HepG2 (cell line): ENCODE data around the gene SOCS3. TPM values are rescaled to one million over a fixed set of nuclear protein-coding genes. Genes with fewer than 3 reads are reported as not detected.

Experiments
- CREB1 ChIP-seq, 2 experiments: fragments of 450-650 bp in 1 of 2; IDR thresholded peaks; 2 replicates each; pipeline ENCODE4 v1.6.1; 2016 to 2017; ENCODE audit warnings: control low read depth in 1 of 2, mild to moderate bottlenecking in 1 of 2, missing compliant biosample characterization in 1 of 2, missing genetic modification characterization in 1 of 2
- KDM2A ChIP-seq: sonication (generic); formaldehyde crosslinking; IDR thresholded peaks from 2 replicates; pipeline ENCODE4 v1.4.0; 2020; ENCODE audit warnings: low read depth, missing genetic modification reagents, borderline replicate concordance
- MAX ChIP-seq: IDR thresholded peaks from 2 replicates; pipeline ENCODE4 v1.6.1; 2012; ENCODE audit warnings: inconsistent platforms
- MEF2D ChIP-seq: sonication (generic); formaldehyde crosslinking; IDR thresholded peaks from 2 replicates; pipeline ENCODE4 v1.5.1; 2020; ENCODE audit warnings: mild to moderate bottlenecking, missing genetic modification reagents
- PAXIP1 ChIP-seq: sonication (generic); formaldehyde crosslinking; conservative IDR thresholded peaks from 2 replicates; pipeline ENCODE4 v1.4.0; 2020; ENCODE audit warnings: mild to moderate bottlenecking, missing genetic modification reagents, moderate library complexity
- SOX6 ChIP-seq, 2 experiments: fragments of 450-650 bp in 1 of 2; sonication (generic) in 1 of 2; formaldehyde crosslinking in 1 of 2; IDR thresholded peaks; 2 replicates each; pipeline versions ENCODE4 v1.4.0 to v1.6.1; 2017 to 2020; ENCODE audit warnings: antibody characterized with exemption in 1 of 2, mild to moderate bottlenecking in 1 of 2, missing genetic modification reagents in 1 of 2
- YEATS2 ChIP-seq: sonication (generic); formaldehyde crosslinking; IDR thresholded peaks from 2 replicates; pipeline ENCODE4 v1.4.0; 2020; ENCODE audit warnings: missing genetic modification reagents, borderline replicate concordance
- ZNF331 ChIP-seq: sonication (generic); formaldehyde crosslinking; IDR thresholded peaks from 2 replicates; pipeline ENCODE4 v1.4.0; 2020; ENCODE audit warnings: missing genetic modification reagents
- ZNF335 ChIP-seq: sonication (generic); formaldehyde crosslinking; IDR thresholded peaks from 2 replicates; pipeline ENCODE4 v1.4.0; 2020; ENCODE audit warnings: missing genetic modification reagents
- ZNF343 ChIP-seq: sonication (generic); formaldehyde crosslinking; IDR thresholded peaks from 2 replicates; pipeline ENCODE4 v1.4.0; 2020; ENCODE audit warnings: mild to moderate bottlenecking, missing genetic modification reagents
- polyA plus RNA-seq, 8 experiments: library from polyadenylated mRNA; depleted of rRNA in 3 of 8; stranded (reverse) in 7 of 8; unstranded in 1 of 8; fragments of >200 nt; fragmentation: Illumina TruSeq in 4 of 8; extraction: Trizol in 4 of 8; gene quantifications; 2 replicates each; pipeline versions ENCODE4 v1.2.1 to v1.2.3, GENCODE V29; 2011 to 2016; ENCODE audit warnings: low read depth in 4 of 8, missing spikeins in 1 of 8, mixed read lengths in 1 of 8; ENCODE audit not compliant: insufficient read depth in 1 of 8
- total RNA-seq, 5 experiments: library from RNA; depleted of rRNA; stranded (reverse); fragments of >200 nt; fragmentation: Illumina TruSeq; extraction: Trizol; gene quantifications; 2 replicates each; pipeline ENCODE4 v1.2.3, GENCODE V29; 2016; ENCODE audit warnings: low read depth in 1 of 5
- TF ChIP-seq, protein P1 (sequence below): sonication (generic); formaldehyde crosslinking; IDR thresholded peaks from 2 replicates; pipeline ENCODE4 v1.9.0; 2021; ENCODE audit warnings: mild to moderate bottlenecking, missing genetic modification reagents
- TF ChIP-seq, protein P2 (sequence below): sonication (generic); formaldehyde crosslinking; IDR thresholded peaks from 2 replicates; pipeline ENCODE4 v1.4.0; 2020; ENCODE audit warnings: low read depth, missing genetic modification reagents

SOCS3 gene
- total and polyA plus RNA-seq, 2 of the 13 experiments (the other 11 are each of a cell fraction or from before 2014, with no cell fraction given) = 0.77 to 2.4 TPM

- TF ChIP-seq PAXIP1 (CRISPR knock-in tag) (peak; percentile 12; the same call in 1 of the 2 replicates), CREB1 (IDR thresholded peaks at IDR 0.05) (no peak), CREB1 (CRISPR knock-in tag; IDR thresholded peaks at IDR 0.05) (peak; percentile 67), ZNF331 (CRISPR knock-in tag) (peak; percentile 17; the same call in 1 of the 2 replicates), ZNF335 (peak; percentile 30; the same call in 1 of the 2 replicates), ZNF343 (CRISPR knock-in tag) (peak; percentile 64; the same call in 1 of the 2 replicates), MAX (peak; percentile 70; the same call in 1 of the 2 replicates), MEF2D (peak; percentile 35; the same call in 1 of the 2 replicates), SOX6 (IDR thresholded peaks at IDR 0.05) (no peak), SOX6 (CRISPR knock-in tag; IDR thresholded peaks at IDR 0.05) (peak; percentile 90), YEATS2 (CRISPR knock-in tag) (peak; percentile 52; the same call in 1 of the 2 replicates), KDM2A (CRISPR knock-in tag) (peak; percentile 51; the same call in 1 of the 2 replicates)
- TF ChIP-seq, protein P1, sequence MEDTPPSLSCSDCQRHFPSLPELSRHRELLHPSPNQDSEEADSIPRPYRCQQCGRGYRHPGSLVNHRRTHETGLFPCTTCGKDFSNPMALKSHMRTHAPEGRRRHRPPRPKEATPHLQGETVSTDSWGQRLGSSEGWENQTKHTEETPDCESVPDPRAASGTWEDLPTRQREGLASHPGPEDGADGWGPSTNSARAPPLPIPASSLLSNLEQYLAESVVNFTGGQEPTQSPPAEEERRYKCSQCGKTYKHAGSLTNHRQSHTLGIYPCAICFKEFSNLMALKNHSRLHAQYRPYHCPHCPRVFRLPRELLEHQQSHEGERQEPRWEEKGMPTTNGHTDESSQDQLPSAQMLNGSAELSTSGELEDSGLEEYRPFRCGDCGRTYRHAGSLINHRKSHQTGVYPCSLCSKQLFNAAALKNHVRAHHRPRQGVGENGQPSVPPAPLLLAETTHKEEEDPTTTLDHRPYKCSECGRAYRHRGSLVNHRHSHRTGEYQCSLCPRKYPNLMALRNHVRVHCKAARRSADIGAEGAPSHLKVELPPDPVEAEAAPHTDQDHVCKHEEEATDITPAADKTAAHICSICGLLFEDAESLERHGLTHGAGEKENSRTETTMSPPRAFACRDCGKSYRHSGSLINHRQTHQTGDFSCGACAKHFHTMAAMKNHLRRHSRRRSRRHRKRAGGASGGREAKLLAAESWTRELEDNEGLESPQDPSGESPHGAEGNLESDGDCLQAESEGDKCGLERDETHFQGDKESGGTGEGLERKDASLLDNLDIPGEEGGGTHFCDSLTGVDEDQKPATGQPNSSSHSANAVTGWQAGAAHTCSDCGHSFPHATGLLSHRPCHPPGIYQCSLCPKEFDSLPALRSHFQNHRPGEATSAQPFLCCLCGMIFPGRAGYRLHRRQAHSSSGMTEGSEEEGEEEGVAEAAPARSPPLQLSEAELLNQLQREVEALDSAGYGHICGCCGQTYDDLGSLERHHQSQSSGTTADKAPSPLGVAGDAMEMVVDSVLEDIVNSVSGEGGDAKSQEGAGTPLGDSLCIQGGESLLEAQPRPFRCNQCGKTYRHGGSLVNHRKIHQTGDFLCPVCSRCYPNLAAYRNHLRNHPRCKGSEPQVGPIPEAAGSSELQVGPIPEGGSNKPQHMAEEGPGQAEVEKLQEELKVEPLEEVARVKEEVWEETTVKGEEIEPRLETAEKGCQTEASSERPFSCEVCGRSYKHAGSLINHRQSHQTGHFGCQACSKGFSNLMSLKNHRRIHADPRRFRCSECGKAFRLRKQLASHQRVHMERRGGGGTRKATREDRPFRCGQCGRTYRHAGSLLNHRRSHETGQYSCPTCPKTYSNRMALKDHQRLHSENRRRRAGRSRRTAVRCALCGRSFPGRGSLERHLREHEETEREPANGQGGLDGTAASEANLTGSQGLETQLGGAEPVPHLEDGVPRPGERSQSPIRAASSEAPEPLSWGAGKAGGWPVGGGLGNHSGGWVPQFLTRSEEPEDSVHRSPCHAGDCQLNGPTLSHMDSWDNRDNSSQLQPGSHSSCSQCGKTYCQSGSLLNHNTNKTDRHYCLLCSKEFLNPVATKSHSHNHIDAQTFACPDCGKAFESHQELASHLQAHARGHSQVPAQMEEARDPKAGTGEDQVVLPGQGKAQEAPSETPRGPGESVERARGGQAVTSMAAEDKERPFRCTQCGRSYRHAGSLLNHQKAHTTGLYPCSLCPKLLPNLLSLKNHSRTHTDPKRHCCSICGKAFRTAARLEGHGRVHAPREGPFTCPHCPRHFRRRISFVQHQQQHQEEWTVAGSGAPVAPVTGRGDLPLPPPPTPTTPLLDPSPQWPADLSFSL (CRISPR knock-in tag) = peak; percentile 57; the same call in 1 of the 2 replicates
- TF ChIP-seq, protein P2, sequence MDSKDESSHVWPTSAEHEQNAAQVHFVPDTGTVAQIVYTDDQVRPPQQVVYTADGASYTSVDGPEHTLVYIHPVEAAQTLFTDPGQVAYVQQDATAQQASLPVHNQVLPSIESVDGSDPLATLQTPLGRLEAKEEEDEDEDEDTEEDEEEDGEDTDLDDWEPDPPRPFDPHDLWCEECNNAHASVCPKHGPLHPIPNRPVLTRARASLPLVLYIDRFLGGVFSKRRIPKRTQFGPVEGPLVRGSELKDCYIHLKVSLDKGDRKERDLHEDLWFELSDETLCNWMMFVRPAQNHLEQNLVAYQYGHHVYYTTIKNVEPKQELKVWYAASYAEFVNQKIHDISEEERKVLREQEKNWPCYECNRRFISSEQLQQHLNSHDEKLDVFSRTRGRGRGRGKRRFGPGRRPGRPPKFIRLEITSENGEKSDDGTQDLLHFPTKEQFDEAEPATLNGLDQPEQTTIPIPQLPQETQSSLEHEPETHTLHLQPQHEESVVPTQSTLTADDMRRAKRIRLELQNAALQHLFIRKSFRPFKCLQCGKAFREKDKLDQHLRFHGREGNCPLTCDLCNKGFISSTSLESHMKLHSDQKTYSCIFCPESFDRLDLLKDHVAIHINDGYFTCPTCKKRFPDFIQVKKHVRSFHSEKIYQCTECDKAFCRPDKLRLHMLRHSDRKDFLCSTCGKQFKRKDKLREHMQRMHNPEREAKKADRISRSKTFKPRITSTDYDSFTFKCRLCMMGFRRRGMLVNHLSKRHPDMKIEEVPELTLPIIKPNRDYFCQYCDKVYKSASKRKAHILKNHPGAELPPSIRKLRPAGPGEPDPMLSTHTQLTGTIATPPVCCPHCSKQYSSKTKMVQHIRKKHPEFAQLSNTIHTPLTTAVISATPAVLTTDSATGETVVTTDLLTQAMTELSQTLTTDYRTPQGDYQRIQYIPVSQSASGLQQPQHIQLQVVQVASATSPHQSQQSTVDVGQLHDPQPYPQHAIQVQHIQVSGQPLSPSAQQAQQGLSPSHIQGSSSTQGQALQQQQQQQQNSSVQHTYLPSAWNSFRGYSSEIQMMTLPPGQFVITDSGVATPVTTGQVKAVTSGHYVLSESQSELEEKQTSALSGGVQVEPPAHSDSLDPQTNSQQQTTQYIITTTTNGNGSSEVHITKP (CRISPR knock-in tag) = peak; percentile 25; the same call in 1 of the 2 replicates
Observed at GRCh38 chr17:78375401-78376151, 15.7 kb upstream of the SOCS3 start (continued).
